Mammary epithelial cell (primary cell): Measurements from ENCODE around the gene STIM2.

Source experiments
- CTCF ChIP-seq, 2 donors: IDR thresholded peaks in 1 of 2; conservative IDR thresholded peaks in 1 of 2; 2 replicates each; pipeline ENCODE4 v1.5.1; 2011 to 2012; ENCODE audit warnings: inconsistent platforms in 2 of 2, low read length in 2 of 2, mild to moderate bottlenecking in 2 of 2, control low read depth in 1 of 2, low read depth in 1 of 2; ENCODE audit not compliant: insufficient read depth in 1 of 2; ENCODE audit errors: extremely low read depth in 1 of 2
- EZH2 ChIP-seq: IDR thresholded peaks from 2 replicates; pipeline ENCODE4 v1.6.1; 2012; ENCODE audit warnings: low read length, inconsistent platforms, borderline replicate concordance

- no peak for TF ChIP-seq EZH2
- no peak for TF ChIP-seq CTCF (conservative IDR thresholded peaks at IDR 0.05 in 1 of 2, IDR thresholded peaks at IDR 0.05 in 1 of 2; ENCODE audit: extremely low read depth in 1 of 2, insufficient read depth in 1 of 2, low read depth in 1 of 2, low read length in 2 of 2)
Measured at GRCh38 chr4:26964994-26965393, 104.4 kb downstream of the STIM2 start.
